ENCODE data around the gene NAV3. TPM values are rescaled to one million over a fixed set of nuclear protein-coding genes. Genes with fewer than 3 reads are reported as not detected.

NAV3 gene
- total and polyA plus RNA-seq, 2 of the 4 experiments (the other 2 are of a cell fraction): 25.5 to 106 TPM

GRCh38 chr12:78261901-78262300 is 431.2 kb downstream of the NAV3 start:
- Histone ChIP-seq H3K9ac (ENCODE audit: low read depth, low read length) (no peak overlapping the region), H2AK9ac (replicated peaks; ENCODE audit: low read depth, low read length, poor library complexity) (no peak overlapping the region), H3K4me2 (ENCODE audit: low read depth, low read length) (no peak overlapping the region), H3K14ac (replicated peaks; ENCODE audit: low read depth, low read length) (no peak overlapping the region), H4K91ac (ENCODE audit: insufficient read depth, low read depth, low read length) (no peak overlapping the region), H2BK15ac (ENCODE audit: low read depth, low read length) (no peak overlapping the region), H2BK120ac (ENCODE audit: low read depth, low read length) (no peak overlapping the region), H3K36me3 (ENCODE audit: control insufficient read depth, insufficient read depth, low read length) (no peaks in the 10 kb centered on the region), H3K18ac (ENCODE audit: low read depth, low read length) (no peak overlapping the region), H3K4ac (ENCODE audit: low read depth, low read length) (no peak overlapping the region), H4K20me1 (ENCODE audit: insufficient read depth, low read length) (no peaks in the 10 kb centered on the region), H3K4me1 (ENCODE audit: control insufficient read depth, insufficient read depth, low read length) (no peaks in the 10 kb centered on the region), H3K9me1 (ENCODE audit: insufficient read depth, low read length) (no peaks in the 10 kb centered on the region), H4K8ac (ENCODE audit: low read depth in 2 of 2, low read length in 2 of 2) (no peak overlapping the region), H3K56ac (ENCODE audit: extremely low read depth, insufficient read depth, low read length) (no peak overlapping the region), H2BK5ac (ENCODE audit: low read depth, low read length, poor library complexity, severe bottlenecking) (no peak overlapping the region), H2AK5ac (ENCODE audit: low read depth, low read length) (no peak overlapping the region), H2BK20ac (ENCODE audit: low read depth, low read length) (no peak overlapping the region), H2AFZ (replicated peaks; ENCODE audit: low read length, poor library complexity) (no peak overlapping the region), H4K5ac (ENCODE audit: low read depth, low read length) (no peak overlapping the region), H3K27ac (ENCODE audit: insufficient read depth, low read length) (no peak overlapping the region), H3K4me3 (ENCODE audit: insufficient read depth, low read depth, low read length) (no peak overlapping the region), H3K23ac (ENCODE audit: low read depth, low read length) (no peak overlapping the region), H3K79me1 (ENCODE audit: low read depth in 1 of 2, low read length in 2 of 2) (no peaks in the 10 kb centered on the region), H3K27me3 (ENCODE audit: control insufficient read depth, insufficient read depth, low read length) (no peaks in the 10 kb centered on the region; the same call in 1 of the 2 replicates), H3K9me3 (ENCODE audit: control insufficient read depth, insufficient read depth, low read length) (0 out of 2 replicates have a peak, but pooled peaks cover 1% of the 10 kb centered on the region)
- WGBS, 2 experiments (ENCODE audit: extremely low coverage in 2 of 2, insufficient read length in 1 of 2): 60% methylated on average over 1 of the region's 2 CpGs; no CpG with 5 or more reads in 1 of the 2 experiments
- TF ChIP-seq, protein P1, sequence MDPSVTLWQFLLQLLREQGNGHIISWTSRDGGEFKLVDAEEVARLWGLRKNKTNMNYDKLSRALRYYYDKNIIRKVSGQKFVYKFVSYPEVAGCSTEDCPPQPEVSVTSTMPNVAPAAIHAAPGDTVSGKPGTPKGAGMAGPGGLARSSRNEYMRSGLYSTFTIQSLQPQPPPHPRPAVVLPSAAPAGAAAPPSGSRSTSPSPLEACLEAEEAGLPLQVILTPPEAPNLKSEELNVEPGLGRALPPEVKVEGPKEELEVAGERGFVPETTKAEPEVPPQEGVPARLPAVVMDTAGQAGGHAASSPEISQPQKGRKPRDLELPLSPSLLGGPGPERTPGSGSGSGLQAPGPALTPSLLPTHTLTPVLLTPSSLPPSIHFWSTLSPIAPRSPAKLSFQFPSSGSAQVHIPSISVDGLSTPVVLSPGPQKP (IDR thresholded peaks at IDR 0.05; ENCODE audit: borderline replicate concordance, low read depth, low read length): no peak
- no peak for TF ChIP-seq FOS (IDR thresholded peaks at IDR 0.05; ENCODE audit: low read depth, low read length)
- no peak for TF ChIP-seq CEBPB (IDR thresholded peaks at IDR 0.05; ENCODE audit: low read depth, low read length)
- no peak for TF ChIP-seq RCOR1 (IDR thresholded peaks at IDR 0.05; ENCODE audit: insufficient replicate concordance, low read length)
- TF ChIP-seq MAZ (IDR thresholded peaks at IDR 0.05; ENCODE audit: borderline replicate concordance, low read depth, low read length): no peak
- no peak for ATAC-seq (ENCODE audit: low read depth)
- in situ Hi-C loops (cut with MboI; ENCODE audit: low sequenced_read_pairs) (no loop called here), dilution Hi-C loops (cut with HindIII; ENCODE audit: low sequenced_read_pairs, unreplicated experiment) (no loop called here), intact Hi-C loops (cut with micrococcal nuclease) (no loop called here)
- DNase-seq: no peak
- BruUV-seq (replicated peaks): no TSS peak
- POLR2A ChIA-PET (ENCODE audit: unreplicated experiment): no interaction called here
- CTCF ChIA-PET: interaction anchor here (0.8 kb wide), 1 partner anchor 14 kb away, joined by 3 read pairs; no protein-coding TSS in a partner anchor

Data from IMR-90 (cell line).